Measurements from ENCODE around the gene MYOM1. TPM values are rescaled to one million over a fixed set of nuclear protein-coding genes. Genes with fewer than 3 reads are reported as not detected.

MYOM1 gene
- 70.2 TPM for total RNA-seq

GRCh38 chr18:3219631-3220335, at the start of gene MYOM1:
Gene MYOM1, minus strand, starts transcription at chr18:3219968. Its CDS starts 4,745 bp downstream, at chr18:3215223.
- no peak for DNase-seq

- no peak for DNase-seq
Measured at GRCh38 chr18:3269241-3269913, 49.6 kb upstream of the MYOM1 start.

GRCh38 chr18:3268306-3268705, 48.5 kb upstream of the MYOM1 start:
- DNase-seq: no peak

- no peak for DNase-seq
Measured at GRCh38 chr18:3266062-3266608, 46.4 kb upstream of the MYOM1 start.

- DNase-seq: no peak
Measured at GRCh38 chr18:3265564-3266033, 45.8 kb upstream of the MYOM1 start.

- no peak for DNase-seq
Measured at GRCh38 chr18:3264362-3264761, 44.6 kb upstream of the MYOM1 start.

GRCh38 chr18:3263132-3263700, 43.4 kb upstream of the MYOM1 start:
- DNase-seq: no peak

- peak; percentile 28 for DNase-seq
Measured at GRCh38 chr18:3262234-3263131, 42.7 kb upstream of the MYOM1 start.

- peak; percentile 87 for DNase-seq
Measured at GRCh38 chr18:3261373-3262233, 41.8 kb upstream of the MYOM1 start, which contains the start of gene MYL12B. Gene MYL12B, plus strand, starts transcription at chr18:3262133. Its CDS starts 10,766 bp downstream, at chr18:3272899.

GRCh38 chr18:3260995-3261372, 41.2 kb upstream of the MYOM1 start:
- peak; percentile 61 for DNase-seq

- DNase-seq: no peak
Measured at GRCh38 chr18:3257627-3258120, 37.9 kb upstream of the MYOM1 start.

- no peak for DNase-seq
Measured at GRCh38 chr18:3256693-3257626, 37.2 kb upstream of the MYOM1 start.

- no peak for DNase-seq
Measured at GRCh38 chr18:3255611-3256165, 35.9 kb upstream of the MYOM1 start.

- no peak for DNase-seq
Measured at GRCh38 chr18:3254725-3255124, 35.0 kb upstream of the MYOM1 start.

GRCh38 chr18:3252843-3253242, 33.1 kb upstream of the MYOM1 start:
- DNase-seq: no peak

- DNase-seq: no peak
Measured at GRCh38 chr18:3251963-3252277, 32.2 kb upstream of the MYOM1 start.

- DNase-seq: no peak
Measured at GRCh38 chr18:3251249-3251962, 31.6 kb upstream of the MYOM1 start.

- DNase-seq: no peak
Measured at GRCh38 chr18:3250237-3251107, 30.7 kb upstream of the MYOM1 start.
